ENCODE measurements around the gene MTPN. TPM values are rescaled to one million over a fixed set of nuclear protein-coding genes. Genes with fewer than 3 reads are reported as not detected.

The MTPN gene
- total RNA-seq, 1 experiment from 2014 or later, result 98.2 TPM

- no peak overlapping the region for H2BK20ac ChIP-seq (ENCODE audit: low read depth, low read length, poor library complexity, severe bottlenecking)
- H3K79me1 ChIP-seq (ENCODE audit: insufficient read depth, low read depth, low read length, poor library complexity, severe bottlenecking), result no peaks in the 10 kb centered on the region
- TF ChIP-seq CTCF (conservative IDR thresholded peaks at IDR 0.05), result no peak
- H2BK12ac ChIP-seq (ENCODE audit: insufficient read length, low read depth, low read length), result no peak overlapping the region
- no peak overlapping the region for H2BK15ac ChIP-seq (ENCODE audit: low read depth, low read length)
- DNase-seq, result no peak
- H3T11ph ChIP-seq (ENCODE audit: low read length), result no peak overlapping the region
- no peak overlapping the region for H3K18ac ChIP-seq (ENCODE audit: insufficient read length, low read depth, low read length)
- no peaks in the 10 kb centered on the region for H3K9me3 ChIP-seq (ENCODE audit: control insufficient read depth, low read depth, low read length)
- no peak overlapping the region for H2BK5ac ChIP-seq (ENCODE audit: insufficient read length, low read length)
- Mint-ChIP-seq H3K36me3 (ENCODE audit: insufficient read depth in 1 of 3, low read depth in 3 of 3) (peaks cover 0 to 4% (median 3%) of the 10 kb centered on the region in 3 experiments; a peak in 1 of 7 replicates), H3K27ac (no peak overlapping the region), H3K9me3 (peaks cover 3% of the 10 kb centered on the region in 2 experiments; a peak in 4 of 5 replicates), H3K4me1 (no peaks in the 10 kb centered on the region), H3K27me3 (ENCODE audit: low read depth) (no peaks in the 10 kb centered on the region), H3K4me3 (no peak overlapping the region)
- no peaks in the 10 kb centered on the region for H3K27me3 ChIP-seq (ENCODE audit: insufficient read depth, low read length)
- H3K14ac ChIP-seq (ENCODE audit: insufficient read depth, low read length), result no peak overlapping the region
- H3K79me2 ChIP-seq (ENCODE audit: insufficient read depth, low read length), result no peaks in the 10 kb centered on the region
- H3K23ac ChIP-seq (ENCODE audit: insufficient read length, low read depth, low read length), result no peak overlapping the region
- no peak overlapping the region for H4K8ac ChIP-seq (replicated peaks; ENCODE audit: insufficient read length, low read depth, low read length)
- H4K5ac ChIP-seq (ENCODE audit: insufficient read length, low read depth, low read length), result no peak overlapping the region
- no peak overlapping the region for H2AFZ ChIP-seq (ENCODE audit: low read length)
- H3K27ac ChIP-seq (ENCODE audit: insufficient read length, low read depth, low read length), result no peak overlapping the region
- no peak overlapping the region for H4K91ac ChIP-seq (ENCODE audit: insufficient read length, low read depth, low read length)
- no peaks in the 10 kb centered on the region for H3K4me1 ChIP-seq (ENCODE audit: insufficient read depth, low read length)
- H2BK120ac ChIP-seq (ENCODE audit: low read depth, low read length, poor library complexity, severe bottlenecking), result no peak overlapping the region
- no peaks in the 10 kb centered on the region for H3K23me2 ChIP-seq (ENCODE audit: insufficient read length, low read depth, low read length, poor library complexity, severe bottlenecking)
- H4K20me1 ChIP-seq (ENCODE audit: control insufficient read depth, insufficient read depth, insufficient read length), result no peaks in the 10 kb centered on the region
- no peak overlapping the region for H3K9ac ChIP-seq (ENCODE audit: extremely low read depth, insufficient read length, low read length)
- no peak overlapping the region for H3K4ac ChIP-seq (ENCODE audit: low read depth, low read length)
- no peak overlapping the region for H3K56ac ChIP-seq (ENCODE audit: insufficient read length, low read depth, low read length)
- WGBS (ENCODE audit: extremely low coverage, insufficient read length, low lambda C conversion rate), result no CpG with 5 or more reads among the region's 3 CpGs
- no peak overlapping the region for H2AK5ac ChIP-seq (ENCODE audit: insufficient read length, low read length)
- no peak overlapping the region for H3K4me2 ChIP-seq (ENCODE audit: insufficient read depth, insufficient read length, low read length)
These were observed 26.9 kb upstream of the MTPN start for GRCh38 chr7:136004083-136004482.

All from H9 (cell line).